HEK293T (cell line): ENCODE results near the gene MEF2D.

ENCODE experiments used
- ARNT ChIP-seq: fragments of 450-650 bp; IDR thresholded peaks from 2 replicates; pipeline ENCODE4 v1.6.1; 2017; ENCODE audit warnings: mild to moderate bottlenecking
- BHLHE40 ChIP-seq: fragments of 450-650 bp; IDR thresholded peaks from 2 replicates; pipeline ENCODE4 v1.6.1; 2016; ENCODE audit warnings: mild to moderate bottlenecking, moderate library complexity, borderline replicate concordance
- CTBP1 ChIP-seq: fragments of 450-650 bp; IDR thresholded peaks from 2 replicates; pipeline ENCODE4 v1.6.1; 2016; ENCODE audit warnings: borderline replicate concordance
- ELF4 ChIP-seq: fragments of 450-650 bp; IDR thresholded peaks from 2 replicates; pipeline ENCODE4 v1.6.1; 2017; ENCODE audit warnings: antibody characterized with exemption
- FOXA1 ChIP-seq: fragments of 450-650 bp; IDR thresholded peaks from 2 replicates; pipeline ENCODE4 v1.6.1; 2016; ENCODE audit warnings: mild to moderate bottlenecking
- HDGF ChIP-seq: fragments of 450-650 bp; IDR thresholded peaks from 2 replicates; pipeline ENCODE4 v1.6.1; 2017; ENCODE audit warnings: antibody characterized with exemption, borderline replicate concordance
- LEF1 ChIP-seq: fragments of 450-650 bp; IDR thresholded peaks from 2 replicates; pipeline ENCODE4 v1.6.1; 2017; ENCODE audit warnings: mild to moderate bottlenecking, borderline replicate concordance
- SP1 ChIP-seq: fragments of 450-650 bp; IDR thresholded peaks from 2 replicates; pipeline ENCODE4 v1.6.1; 2017
- SUZ12 ChIP-seq: fragments of 450-650 bp; IDR thresholded peaks from 2 replicates; pipeline ENCODE4 v1.6.1; 2016; ENCODE audit warnings: mild to moderate bottlenecking

DNA sequence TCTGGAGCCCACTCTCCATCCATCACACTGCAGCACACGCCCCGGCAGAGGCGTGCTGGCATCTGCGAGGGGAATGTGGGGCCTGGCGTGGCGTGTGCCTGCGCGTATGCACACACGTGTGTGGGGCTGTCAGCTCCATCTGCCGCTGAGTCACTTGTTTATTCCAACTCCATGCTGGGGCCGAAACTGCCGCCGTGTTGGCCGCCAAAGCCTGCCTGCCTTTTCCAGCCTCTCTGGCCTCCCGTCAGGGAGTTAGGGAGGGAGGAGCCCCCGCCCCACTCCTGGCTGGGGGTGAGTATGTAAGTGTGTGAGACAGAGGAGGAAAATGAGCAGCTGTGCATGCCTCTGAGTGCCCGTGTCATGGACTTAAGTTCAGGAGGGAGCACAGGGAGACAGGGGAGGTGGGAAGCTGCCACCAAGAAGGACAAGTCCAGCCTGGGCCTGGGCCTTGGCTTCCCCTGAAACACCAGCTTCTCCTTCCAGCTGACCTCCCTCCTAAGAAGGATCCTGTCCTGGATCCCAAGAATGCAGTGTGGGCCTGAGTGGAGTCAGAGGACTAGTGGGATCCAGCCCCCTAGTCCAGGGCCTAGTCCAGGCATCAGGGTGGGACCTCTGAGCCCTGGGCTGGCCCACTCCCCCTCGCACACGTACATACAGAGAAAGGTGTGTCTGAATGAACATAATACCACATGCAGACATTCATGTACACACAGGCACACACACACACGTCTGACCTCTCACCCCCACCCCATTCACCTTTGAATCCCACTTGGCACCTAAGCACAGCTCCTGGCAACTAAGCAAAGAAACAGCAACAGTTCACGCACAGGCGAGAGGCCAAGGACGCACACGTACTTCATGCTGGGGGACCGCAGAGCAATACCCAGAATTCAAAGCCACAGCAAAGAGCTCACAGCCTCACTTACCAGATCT, 24.7 kb downstream of the MEF2D start:
- TF ChIP-seq CTBP1, result no peak
- TF ChIP-seq SUZ12, result no peak
- no peak for TF ChIP-seq LEF1
- TF ChIP-seq ELF4, result no peak
- TF ChIP-seq SP1, result no peak
- no peak for TF ChIP-seq BHLHE40
- no peak for TF ChIP-seq ARNT
- no peak for TF ChIP-seq FOXA1
- TF ChIP-seq HDGF, result no peak
